Thyroid gland (tissue), 4 donors: ENCODE data around the gene MEI1.

Source experiments
- CTCF ChIP-seq, 6 experiments: fragments of 200-600 bp in 3 of 6; fragments of 450-650 bp in 3 of 6; sonication (generic) in 3 of 6; IDR thresholded peaks; one replicate each; pipeline ENCODE4 v1.5.1; 2016 to 2019; ENCODE audit warnings: antibody characterized with exemption in 6 of 6, mild to moderate bottlenecking in 2 of 6, inconsistent platforms in 1 of 6, moderate library complexity in 1 of 6
- POLR2A ChIP-seq, 2 donors: fragments of 450-650 bp; IDR thresholded peaks; one replicate each; pipeline ENCODE4 v1.6.1; 2017; ENCODE audit warnings: antibody characterized with exemption in 2 of 2, mild to moderate bottlenecking in 2 of 2, moderate library complexity in 1 of 2

GRCh38 chr22:41697126-41697775 lies 2.1 kb upstream of the MEI1 start:
- TF ChIP-seq CTCF (IDR thresholded peaks at IDR 0.05): peak; percentile 89 to 98 (median 95)
- TF ChIP-seq POLR2A (IDR thresholded peaks at IDR 0.05): no peak
